ELF-1 (cell line): ENCODE measurements around the gene CCNL2.
A peak's percentile ranks its signal among the peaks of the same experiment; 100 is the strongest.

Source experiments
- DNase-seq: peaks from one replicate; pipeline ENCODE4 v3.0.0-alpha.2; 2016; ENCODE audit warnings: low read depth, low spot score

The CCNL2 gene

DNA sequence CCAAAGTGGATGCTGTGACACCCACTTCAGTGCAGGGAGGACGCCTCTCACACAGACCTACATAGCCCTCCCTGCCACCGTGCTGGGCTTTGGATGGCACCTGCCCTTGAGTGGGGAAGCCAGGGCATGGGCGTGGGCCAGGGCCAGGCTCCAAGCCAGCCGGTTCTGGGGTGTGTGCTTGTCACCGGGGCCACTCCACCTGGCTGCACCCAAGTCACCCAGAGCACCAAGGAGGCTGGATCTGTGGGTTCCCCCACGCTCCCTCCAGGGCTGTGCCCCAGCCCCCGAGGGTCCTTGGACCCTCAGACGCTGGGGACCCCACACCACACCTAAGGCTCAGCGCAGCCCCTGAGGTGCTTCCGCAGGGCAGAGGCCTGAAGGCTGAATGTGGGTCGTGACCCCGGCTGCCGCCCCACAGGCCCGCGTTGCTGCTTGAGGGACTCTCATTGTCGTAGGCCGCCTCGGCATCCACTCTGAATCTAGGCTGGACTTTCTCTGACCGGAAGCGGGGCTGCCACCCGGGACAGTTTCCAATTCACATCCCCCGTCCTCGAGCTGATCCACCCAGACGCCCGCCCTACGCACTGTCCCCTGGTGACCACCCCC, 42.2 kb downstream of the CCNL2 start:
- no peak for DNase-seq

DNA sequence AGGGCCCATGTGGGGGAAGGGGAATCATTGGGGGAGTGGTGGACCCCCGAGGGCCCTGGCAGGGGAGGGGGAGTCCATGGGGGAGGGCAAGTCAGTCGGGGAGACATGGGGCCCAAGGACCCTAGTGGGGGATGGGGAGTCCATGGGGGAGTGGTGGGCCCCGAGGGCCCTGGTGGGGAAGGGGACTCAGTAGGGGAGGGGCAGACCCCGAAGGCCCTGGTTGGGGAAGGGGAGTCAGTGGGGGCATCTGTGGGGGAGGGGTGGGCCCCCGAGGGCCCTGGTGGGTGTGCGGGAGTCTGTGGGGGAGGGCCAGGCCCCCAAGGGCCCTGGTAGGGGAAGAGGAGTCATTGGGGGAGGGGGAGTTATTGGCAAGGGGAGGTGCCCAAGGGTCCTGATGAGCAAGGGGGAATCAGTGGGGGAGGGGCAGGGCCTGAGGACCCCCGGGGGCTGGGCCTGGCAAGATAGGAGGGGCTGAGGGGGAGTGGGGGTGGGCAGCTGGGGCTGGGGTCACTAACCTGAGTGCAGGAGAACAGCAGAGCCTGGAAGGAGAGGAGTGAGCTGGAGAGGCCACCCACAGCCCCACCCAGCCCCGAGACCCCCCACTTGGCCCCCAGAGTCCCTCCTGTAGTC, 42.9 kb downstream of the CCNL2 start:
- DNase-seq: no peak

DNA sequence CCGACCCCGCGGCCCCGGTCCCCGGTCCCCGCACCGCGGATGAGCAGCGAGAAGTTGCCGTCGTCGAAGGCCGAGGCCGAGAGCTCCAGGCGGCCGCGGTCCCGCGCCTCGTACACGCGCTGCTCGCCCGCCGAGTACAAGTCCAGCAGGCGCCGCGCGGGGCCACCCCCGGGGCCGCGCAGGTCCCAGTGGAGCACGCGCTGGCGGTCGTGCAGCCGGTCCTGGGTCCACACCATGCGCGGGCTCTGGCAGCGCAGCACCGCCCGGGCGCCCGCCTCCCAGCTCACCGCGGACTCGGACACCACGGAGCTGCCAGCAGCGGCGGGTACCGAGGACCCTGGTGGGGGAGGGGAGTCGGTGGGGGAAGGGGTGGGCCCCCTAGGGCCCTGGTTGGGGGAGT, 43.7 kb downstream of the CCNL2 start:
- peak; percentile 36 for DNase-seq

DNA sequence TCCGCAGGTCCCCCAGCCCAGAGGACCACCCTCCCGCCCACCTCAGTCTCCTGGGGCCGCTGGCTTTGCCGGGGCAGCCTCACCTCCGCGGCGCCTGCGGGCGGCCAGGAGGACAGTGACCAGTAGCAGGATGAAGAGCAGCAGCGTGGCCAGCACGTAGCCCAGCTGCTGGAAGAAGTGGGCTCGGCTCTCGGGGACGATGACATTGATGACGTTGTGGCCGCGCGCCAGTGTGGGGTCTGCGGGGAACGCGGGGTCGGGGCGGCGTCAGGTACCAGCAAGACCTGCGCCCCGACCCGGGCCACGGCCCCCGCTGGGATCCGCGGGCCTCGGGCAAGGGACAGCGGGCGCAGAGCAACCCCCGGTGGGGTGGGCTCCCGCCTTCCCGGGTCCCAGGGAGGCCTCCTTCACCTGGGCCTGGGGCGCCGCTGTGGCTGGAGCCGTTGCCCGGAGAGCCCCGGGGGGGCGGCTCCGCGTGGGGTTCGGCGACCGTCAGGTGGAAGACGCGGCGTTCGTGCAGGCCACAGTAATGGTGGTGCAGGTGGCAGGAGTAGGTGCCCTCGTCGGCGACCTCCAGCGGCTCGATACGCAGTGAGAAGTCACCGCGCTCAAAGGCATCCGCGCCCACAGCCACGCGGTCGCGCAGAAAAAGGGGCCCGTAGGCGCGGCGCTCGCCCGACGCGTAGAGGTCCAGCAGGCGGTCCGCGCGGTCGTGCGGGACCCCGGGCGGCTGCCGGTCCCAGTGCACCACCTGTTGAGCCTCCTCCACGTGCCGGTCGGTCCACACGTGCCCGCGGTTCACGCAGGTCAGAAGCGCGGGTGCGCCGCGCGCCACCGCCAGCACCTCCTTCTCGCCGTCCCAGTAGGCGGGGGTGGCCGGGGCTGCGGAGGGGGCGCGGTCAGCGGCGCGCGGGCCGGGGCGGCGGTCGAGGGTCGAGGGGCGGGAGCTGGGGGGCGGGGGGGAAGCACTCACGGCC, 44.6 kb downstream of the CCNL2 start:
- DNase-seq: no peak

DNA sequence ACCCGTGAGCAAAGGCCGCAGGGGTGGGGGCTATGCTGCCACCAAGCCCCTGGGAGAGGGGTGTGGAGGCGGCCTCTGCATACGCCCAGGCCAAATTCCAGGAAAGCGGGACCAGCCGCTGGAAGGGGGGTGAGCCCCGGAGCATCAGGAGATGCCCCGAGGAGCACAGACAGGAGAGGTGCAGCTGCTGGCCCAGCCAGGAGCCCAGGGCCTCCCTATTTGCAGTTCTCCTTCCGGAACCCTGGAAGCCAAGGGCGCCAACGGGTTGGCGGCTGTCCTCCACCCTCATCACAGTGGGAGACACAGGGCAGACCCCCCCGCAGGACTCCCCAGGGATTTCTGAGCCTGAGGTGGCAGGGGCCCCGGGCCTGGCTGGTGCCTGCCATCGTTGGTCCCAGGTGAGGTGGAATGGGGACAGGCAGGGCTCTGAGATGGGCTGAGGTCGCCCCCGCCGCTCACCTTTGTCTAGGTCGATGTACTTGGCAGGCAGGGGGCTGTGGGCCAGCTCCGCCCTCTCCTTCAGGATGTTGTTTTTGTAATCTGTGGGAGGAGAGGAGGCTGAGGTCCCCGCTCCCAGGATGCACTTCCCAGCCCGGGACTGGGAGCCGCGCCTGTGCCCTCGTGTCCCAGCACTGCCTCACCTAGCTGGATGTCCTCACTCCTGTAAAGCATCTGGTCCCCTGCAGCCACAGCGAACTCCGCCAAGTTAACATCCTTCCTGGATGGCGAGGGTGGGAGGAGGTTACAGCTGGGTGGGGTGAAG, 45.6 kb downstream of the CCNL2 start:
- DNase-seq: peak; percentile 82

DNA sequence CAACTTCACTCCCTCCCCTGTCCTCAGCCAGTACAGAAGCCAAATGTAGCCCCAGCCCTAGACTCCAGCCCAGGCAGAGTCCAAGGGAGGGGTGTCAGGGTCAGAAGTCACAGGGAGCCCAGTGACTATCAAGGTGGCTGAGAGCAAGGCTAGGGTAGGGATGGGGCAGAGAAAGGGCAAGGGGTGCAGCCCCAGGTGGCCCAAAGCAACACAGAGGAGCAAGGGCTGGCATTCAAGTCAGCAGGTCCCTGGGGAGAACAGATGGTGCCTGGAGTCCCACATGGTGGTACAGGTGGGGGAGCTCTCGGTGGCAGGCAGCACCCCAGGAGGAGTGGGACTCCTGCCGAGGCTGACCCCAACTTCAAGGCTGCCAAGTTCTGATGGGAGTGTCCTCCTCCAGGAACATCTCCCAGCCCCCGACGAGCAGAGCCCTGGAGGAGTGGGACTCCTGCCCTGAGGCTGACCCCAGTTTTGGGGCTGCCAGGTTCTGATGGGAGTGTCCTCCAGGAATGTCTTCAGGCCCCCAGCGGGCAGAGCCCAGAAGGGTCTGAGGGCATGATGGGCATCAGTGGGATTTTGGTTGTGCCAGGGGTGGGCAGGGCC, 46.2 kb downstream of the CCNL2 start:
- DNase-seq: no peak

DNA sequence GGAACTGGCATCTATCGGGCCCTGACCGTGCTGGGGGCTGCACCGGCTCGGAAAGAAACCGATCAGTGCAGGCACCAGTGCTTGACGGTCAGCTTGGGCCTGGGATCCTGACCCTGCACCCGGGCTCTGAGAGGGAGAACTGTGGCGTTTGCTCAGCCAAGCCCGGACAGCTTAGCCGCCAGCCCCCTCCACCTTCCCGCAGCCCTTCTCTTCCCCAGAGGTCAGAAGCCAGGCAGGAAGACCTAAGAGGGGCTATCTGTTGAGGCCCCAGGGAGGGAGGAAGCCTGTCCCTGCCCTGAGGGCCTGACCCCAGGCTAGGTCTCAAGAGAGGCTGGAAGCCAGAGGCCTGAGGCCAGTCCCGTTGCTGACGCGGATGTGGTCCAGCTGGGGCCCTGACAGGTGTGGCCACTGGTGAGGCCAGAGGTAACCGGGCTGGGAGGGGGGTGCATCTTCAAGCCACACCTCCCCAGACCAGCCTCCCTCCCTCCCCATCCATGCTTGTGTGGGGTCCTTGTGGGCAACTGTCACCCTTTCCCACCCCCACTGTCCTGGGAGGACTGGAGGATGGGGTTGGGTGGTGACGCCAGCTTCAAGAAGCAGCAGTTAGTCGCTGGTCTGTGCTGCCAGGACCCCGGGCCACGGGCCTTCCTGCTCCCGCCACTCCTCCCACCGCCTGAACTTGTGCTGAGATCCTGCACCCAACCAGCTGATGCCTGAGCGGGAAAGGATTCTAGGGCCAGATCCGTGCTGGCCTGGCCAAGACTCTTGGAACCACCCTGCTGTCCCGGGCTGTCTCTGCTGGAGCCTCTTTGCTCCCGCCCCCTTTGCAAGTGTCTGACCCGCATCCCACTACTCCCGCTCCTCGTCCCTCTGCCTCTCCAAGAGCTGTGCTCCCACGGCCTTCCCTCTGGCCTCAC, 47.4 kb downstream of the CCNL2 start:
- DNase-seq: peak; percentile 58

DNA sequence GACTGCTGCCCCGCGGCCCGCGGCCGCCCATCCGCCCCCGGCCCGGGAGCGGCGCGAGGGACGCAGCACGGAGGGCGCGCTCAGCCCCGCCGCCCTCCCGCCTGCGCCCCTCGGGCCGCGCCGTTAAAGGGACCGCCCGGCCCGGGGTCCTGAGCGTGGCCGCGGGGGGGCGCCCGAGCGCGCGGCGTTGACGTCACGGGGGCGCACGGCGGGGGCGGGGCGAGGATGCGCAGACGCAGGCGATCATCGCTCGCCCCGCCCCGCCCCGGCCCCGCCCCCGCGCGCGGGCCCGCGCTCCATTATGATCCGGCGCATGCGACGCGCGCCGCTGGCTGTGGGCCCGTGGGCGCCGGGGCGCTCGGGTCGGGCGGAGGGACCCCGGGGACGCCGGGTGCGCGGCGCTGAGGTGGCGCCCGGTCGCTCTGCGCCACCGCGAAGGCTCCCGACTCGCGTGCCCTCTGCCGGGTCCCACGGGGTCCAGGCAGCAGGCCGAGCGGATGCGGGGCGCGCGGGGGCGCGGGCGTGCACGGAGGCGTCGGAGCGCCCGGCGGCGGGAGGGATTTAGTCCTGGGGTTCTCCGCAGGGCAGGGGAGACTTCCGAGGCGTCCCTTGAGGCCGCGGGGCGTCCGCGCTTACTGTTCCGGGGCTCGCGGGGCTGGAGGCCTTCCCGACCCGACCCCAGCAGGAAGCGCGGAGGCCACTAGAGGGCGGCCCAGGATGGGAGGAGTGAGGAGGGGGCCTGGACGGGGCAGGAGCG, 49.7 kb downstream of the CCNL2 start, which contains the start of gene DVL1:
TSS of gene DVL1 (minus strand) at position 163 of the 757 bp plus-strand sequence. CDS start 353 bp downstream, outside the sequence.
- peak; percentile 72 for DNase-seq

DNA sequence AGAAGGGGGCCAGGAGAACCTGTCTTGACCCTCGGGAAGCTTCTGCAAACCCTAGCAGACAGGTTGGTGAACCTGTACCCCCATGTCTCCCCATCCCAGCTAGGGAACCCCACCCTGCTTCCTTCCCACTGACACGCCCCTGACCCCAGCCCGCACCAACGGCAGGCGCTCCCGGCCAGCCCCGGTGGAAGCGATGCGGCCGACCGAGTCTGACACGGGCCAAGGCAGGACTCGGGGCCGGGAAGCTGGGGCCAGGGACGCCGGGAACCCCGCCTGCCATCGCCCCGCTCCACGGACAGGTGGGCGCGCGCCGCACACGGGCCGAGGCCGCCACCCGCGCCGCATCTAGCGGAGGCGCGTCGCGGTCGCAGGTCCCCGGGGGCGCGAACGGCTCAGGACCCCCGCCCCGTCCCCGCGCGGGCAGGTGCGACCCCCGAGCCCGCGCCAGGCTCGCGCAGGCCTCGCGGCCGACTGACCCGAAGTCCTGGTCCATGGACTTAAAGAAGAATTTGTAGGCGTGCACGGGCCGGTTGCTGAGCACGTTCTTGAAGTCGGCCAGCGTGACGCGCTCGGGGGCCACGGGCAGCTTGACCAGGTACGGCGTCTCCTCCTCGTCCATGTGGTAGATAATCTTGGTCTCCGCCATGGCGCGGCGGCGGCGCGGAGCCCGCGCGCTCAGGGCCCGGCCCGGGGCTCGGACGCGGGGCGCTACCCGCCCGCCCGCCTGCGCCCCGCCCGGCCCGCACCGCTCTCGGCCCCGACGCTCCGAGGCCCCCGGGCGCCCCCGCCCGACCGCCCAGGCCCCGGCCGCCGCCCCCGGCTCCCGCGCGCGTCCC, 50.5 kb downstream of the CCNL2 start:
- no peak for DNase-seq

DNA sequence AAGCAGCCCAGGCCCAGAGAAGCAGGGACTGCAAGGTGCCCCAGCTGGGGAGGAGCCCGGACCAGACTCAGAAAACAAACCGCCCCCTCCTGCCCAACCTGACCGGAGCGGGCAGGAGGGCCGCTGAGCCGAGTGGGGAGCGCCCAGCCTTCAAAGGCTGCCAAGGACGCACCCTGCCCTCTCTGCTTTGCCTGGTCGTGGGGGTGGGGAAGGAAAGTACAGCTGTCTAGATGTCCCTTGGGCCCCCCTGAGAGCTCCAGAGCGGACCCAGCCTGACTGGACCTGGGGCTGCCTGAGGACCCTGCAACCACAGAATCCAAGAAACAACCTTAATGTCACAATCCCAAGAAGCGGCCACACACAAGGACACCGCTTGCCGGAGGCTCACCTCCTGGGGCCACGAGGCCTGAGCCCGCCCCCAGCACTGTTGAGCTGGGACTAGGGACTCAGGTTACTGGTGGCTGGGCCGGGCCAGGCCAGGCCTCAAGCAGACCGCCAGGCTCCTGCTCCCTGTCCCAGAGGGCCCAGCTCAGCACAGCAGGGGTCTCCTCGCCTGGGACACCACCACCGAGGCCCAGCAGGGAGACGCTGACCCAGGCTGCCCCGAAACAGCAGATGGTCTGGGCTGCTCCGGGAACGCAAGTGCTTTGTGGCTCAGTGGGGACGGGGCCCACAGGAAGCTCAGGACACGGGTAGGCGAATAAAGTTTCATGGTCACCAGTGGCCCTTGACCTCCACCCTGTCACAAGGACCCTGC, 51.3 kb downstream of the CCNL2 start:
- peak; percentile 85 for DNase-seq

DNA sequence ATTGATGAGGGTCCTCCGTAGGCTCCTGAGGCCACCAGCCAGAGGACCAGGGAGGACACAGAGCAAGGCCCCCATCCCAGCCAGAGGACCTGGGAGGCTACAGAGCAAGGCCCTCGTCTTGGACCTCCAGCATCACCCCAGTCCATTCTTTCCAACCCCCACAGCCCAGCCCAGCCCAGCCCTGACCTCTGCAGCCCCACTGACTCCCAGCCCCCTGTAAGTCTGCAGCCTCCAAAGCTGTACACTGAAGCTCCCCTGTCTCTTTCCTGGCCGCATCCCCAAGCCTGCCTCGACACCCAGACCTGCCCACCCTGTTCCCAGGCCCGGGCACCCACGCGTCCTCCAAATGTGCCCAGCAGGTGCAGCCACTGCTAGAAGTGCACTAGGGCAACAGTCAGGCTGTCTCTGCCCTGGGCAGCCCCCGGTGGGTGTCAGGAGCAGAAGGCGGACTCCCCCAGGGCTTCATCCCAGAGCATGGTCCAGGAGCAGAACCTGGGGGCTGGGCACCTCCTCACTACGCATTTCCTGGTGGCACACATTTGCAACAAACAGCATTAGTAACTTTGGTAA, 52.0 kb downstream of the CCNL2 start:
- DNase-seq: no peak

DNA sequence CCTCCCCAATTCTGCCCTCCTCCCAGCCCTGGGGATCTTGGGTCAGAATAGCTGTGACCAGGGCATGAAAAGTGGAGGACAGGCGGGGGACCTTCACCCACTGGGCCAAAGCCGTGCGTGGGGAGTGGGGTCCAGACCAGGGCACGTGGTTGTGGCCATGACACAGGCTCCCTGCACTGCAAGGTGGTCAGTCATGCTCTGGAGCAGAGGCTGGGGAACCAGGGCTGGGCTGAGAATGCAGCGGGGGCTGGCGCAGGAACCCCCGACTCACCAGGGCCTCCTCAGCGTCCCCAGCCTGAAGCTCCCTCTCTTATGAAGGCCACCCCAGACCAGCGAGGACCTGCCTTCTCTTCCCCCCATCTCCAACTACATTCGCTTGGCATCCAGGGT, 52.6 kb downstream of the CCNL2 start:
- DNase-seq: no peak

DNA sequence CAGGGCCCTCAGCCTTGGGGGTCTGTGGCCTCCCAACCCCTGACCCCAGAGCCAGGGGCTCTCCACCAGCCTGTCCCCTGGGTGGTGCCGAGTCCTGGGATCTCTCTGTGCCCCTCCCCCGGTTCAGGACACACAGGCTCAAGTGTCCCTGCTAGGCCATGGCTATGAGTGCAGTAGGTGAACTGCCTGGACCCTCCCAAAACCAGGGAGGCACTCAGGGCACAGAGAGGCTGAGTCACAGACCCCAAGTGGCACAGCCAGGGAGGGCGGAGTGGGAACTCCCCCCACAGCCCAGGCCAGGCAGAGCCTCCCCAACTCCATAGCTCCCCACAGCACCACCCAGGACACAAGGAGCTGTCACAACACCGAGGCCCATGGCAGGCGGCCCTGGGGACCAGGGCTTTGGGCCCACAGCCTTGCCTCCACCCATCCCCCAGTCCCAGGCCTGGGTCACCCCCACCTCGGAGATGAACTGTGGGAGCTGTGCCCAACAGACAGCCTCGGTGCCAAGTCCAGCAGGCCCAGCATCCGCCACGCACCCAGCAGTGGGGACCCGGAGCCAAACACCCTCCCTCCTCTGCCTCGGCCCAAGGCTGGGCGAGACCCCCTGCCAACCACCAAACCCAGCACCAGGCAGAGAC, 53.2 kb downstream of the CCNL2 start:
- no peak for DNase-seq

DNA sequence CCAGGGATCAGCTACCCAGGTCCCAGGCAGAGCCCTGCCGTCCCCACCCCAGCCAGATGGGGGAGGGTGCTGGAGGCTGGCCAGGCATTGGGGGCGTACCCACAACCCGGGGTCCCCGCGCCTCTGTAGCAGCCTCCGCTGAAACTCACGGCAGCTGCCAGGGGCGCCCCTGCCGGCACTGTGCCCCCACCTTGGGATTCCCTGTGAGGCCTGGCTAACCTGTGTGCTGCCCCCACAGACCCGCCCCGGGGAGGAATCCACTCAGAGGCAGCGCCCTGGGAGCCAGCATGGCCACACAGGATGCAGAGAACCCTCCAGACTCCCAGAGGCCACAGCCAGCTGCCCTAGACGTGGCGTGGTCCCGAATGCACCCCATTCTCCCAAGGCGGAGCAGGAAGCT, 53.8 kb downstream of the CCNL2 start:
- DNase-seq: no peak

DNA sequence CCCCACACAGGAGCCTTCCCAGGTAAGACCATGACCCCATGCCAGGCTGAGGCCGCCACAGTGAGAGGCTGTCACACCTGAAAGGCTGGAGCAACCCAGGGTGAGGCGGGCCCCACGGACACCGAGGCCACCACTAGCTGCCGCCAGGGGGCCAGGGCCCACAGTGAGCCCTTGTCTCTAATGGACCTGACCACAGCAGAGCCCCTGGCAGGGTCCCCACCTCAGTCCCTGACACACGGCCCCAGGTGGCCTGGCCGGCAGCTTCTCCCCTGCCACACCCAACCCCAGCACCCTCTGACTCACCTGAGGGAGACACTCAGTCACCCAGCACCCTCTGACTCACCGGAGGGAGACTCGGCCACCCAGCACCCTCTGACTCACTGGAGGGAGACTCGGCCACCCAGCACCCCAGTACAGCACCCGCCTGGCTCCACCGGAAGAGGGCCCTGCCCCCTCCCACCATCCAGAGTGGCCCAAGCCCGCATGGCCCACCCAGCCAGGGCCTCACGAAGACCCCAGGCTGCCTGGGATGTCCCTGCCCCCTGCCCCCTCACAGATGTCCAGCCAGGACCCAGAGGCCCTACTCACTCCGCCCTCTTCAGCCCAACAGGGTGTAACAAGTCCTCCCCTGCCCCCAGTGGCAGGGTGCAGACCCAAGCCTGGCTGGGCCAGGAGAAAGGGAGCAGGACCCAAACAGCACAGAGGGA, 54.3 kb downstream of the CCNL2 start:
- DNase-seq: no peak

DNA sequence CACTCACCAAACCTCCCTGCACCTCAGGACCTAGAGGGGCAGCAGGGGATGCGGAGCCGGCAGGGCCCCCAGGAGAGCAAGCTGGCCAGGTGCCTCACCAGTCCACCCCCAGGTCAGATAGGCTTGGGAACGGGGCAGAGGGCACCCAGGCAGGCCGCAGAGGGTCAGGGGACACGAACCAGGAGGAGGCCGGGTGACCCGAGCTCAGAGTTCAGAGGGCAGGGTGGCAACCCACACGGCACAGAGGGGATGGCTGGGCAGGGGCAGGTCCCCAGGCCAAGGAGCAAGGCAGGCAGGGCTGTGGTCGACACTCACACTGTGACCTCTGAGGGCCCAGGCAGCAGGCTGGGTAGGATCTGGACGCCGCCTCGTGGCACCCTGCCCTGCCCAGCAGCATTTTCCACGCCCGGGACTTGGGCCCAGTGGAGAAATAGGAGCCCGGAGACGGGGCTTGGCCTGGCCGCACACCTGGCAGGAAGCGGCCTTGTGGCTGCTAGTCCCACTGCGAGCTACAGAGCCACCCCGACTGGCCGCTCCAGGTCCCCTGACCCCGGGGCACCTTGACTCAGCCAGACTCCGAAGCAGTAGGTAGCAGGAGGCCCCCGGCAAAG, 55.2 kb downstream of the CCNL2 start:
- DNase-seq: no peak
